Ovary (tissue), 3 donors: ENCODE results near the gene TENT5C.

Experiments used
- EP300 ChIP-seq: sonication (generic); formaldehyde crosslinking; IDR thresholded peaks from one replicate; pipeline ENCODE4 v1.6.1; 2017; ENCODE audit warnings: antibody characterized with exemption
- POLR2A ChIP-seq: fragments of 450-650 bp; IDR thresholded peaks from one replicate; pipeline ENCODE4 v1.6.1; 2017; ENCODE audit warnings: antibody characterized with exemption, mild to moderate bottlenecking, moderate library complexity
- TF ChIP-seq, protein P1 (sequence below), 3 donors: fragments of 450-650 bp in 2 of 3; fragments of 200-600 bp in 1 of 3; IDR thresholded peaks; one replicate each; pipeline versions ENCODE4 v1.5.1 to v1.8.0; 2016 to 2022; ENCODE audit warnings: antibody characterized with exemption in 3 of 3, mild to moderate bottlenecking in 1 of 3
- donor health status: DM: no; HTN: no; CAD: no.

- TF ChIP-seq, protein P1, sequence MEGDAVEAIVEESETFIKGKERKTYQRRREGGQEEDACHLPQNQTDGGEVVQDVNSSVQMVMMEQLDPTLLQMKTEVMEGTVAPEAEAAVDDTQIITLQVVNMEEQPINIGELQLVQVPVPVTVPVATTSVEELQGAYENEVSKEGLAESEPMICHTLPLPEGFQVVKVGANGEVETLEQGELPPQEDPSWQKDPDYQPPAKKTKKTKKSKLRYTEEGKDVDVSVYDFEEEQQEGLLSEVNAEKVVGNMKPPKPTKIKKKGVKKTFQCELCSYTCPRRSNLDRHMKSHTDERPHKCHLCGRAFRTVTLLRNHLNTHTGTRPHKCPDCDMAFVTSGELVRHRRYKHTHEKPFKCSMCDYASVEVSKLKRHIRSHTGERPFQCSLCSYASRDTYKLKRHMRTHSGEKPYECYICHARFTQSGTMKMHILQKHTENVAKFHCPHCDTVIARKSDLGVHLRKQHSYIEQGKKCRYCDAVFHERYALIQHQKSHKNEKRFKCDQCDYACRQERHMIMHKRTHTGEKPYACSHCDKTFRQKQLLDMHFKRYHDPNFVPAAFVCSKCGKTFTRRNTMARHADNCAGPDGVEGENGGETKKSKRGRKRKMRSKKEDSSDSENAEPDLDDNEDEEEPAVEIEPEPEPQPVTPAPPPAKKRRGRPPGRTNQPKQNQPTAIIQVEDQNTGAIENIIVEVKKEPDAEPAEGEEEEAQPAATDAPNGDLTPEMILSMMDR (IDR thresholded peaks at IDR 0.05) = no peak
- TF ChIP-seq EP300 (no peak), POLR2A (no peak)
Observed at GRCh38 chr1:117563492-117563875, 42.4 kb upstream of the TENT5C start.
